Urothelium cell line (cell line): Measurements from ENCODE around the gene PRRG3.
A peak's percentile ranks its signal among the peaks of the same experiment; 100 is the strongest.

Experiments
- DNase-seq: peaks from one replicate; pipeline ENCODE4 v3.0.0; 2011; ENCODE audit warnings: low spot score, mixed read lengths
- FAIRE-seq: peaks from 2 replicates; lab custom pipeline; 2011; peaks lifted over from hg19 to GRCh38; lab: Jason Lieb, UNC

The PRRG3 gene

DNA sequence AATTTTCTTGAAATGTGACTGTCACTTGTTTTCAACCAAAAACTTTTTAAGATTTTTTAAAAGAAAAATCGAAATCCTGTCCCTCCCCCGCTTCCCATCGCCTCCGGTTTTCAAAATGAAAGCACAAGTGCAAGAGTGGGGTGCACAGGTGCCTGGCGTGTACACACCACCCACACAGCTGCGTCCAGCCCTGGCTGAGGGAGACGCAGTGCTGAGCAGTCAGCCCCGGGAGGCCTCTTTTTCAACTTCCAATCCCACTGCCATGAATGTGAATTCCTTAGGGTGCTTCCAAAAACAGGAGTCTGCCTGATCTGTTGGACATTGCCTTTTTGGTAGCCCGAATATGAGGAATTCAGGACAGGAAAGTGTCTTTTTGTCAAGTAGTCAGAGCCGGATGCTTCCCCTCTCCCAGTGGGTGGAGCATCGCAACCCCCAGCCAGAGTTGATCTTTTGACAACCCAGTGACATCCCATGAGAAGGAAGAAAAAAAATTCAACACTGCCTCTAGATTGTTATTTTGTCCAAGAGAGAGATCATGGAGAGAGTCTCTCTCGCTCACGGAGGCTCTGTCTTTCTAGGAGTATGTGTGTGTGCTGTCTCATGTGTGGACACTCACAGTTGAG is 8.9 kb downstream of the PRRG3 start:
- FAIRE-seq: no peak
- DNase-seq: peak; percentile 10

- FAIRE-seq: no peak
- DNase-seq: no peak
These were observed 13.6 kb downstream of the PRRG3 start for GRCh38 chrX:151708821-151709220.

DNA sequence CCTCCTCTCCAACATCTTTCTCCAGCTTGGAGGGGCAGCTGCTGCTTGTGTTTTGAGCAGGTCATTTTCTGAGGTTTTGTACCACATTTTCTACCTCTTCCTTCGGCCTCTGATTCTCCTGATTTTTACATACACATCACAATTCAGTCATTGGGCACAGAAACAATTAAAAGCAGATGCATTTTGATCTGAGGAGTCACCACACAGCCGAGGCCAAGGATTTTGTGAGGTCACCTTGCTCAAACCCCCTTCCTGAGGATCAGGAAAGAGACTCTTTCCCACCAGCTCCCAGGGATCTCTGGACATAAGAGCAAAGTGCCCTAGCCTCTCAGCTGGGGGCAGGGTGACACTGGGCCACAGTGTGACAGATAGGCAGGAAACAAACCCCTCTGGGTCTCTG is 15.2 kb downstream of the PRRG3 start:
- no peak for FAIRE-seq
- DNase-seq: no peak

GRCh38 chrX:151711154-151711553 is 15.9 kb downstream of the PRRG3 start:
- FAIRE-seq: no peak
- DNase-seq: no peak

DNA sequence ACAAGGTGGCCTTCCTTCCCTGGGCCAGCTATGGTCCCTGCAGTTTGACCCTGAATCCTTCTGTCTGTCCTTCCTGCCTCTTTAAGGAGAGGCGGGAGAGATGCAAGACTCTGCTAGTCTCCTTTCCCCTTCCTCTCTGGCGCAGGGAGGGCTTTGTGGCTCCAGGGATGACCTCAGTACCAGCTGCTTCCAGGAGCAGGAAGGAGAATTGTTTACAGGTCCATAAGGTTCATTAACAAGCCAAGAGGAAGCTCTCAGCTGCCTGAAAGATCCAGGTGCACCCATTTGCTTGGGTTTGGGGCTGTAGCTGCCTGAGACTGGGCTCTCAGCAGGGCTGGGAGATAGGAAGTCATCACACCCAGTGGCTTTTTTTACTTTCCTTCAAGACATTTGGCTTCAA is 16.5 kb downstream of the PRRG3 start:
- FAIRE-seq (no peak), DNase-seq (peak; percentile 16)

GRCh38 chrX:151712253-151712652 is 17.0 kb downstream of the PRRG3 start:
- no peak for FAIRE-seq

DNA sequence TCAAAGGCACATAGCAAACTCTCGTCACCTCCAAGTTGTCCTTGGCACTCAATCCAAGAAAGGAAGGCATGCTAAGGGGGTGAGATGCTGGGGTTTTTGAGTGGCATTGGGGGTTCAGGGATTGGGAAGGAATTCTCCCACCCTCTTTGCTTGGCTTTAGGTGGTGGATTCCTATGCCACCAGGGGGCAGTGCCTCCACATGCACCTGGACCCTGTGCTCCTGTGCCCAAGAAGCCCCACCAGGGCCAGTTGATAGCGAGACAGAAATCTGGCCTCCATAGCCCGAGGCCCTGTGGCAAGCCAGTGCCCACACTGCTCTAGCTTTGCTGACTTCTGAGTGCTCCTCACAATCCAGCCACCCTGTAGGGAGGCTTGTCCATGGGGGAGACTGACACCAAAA is 18.6 kb downstream of the PRRG3 start:
- FAIRE-seq (no peak), DNase-seq (peak; percentile 59)

More at GRCh38 chrX:151712253-151712652, 17.0 kb downstream of the PRRG3 start:
- DNase-seq: no peak

- FAIRE-seq (no peak), DNase-seq (no peak)
These were observed 19.1 kb downstream of the PRRG3 start for GRCh38 chrX:151714362-151714761.

- FAIRE-seq (no peak), DNase-seq (no peak)
These were observed 20.5 kb downstream of the PRRG3 start, which contains the start of gene FATE1 for GRCh38 chrX:151715752-151716151. FATE1 (plus strand) TSS chrX:151716035; CDS start chrX:151716120, 85 bp downstream.

DNA sequence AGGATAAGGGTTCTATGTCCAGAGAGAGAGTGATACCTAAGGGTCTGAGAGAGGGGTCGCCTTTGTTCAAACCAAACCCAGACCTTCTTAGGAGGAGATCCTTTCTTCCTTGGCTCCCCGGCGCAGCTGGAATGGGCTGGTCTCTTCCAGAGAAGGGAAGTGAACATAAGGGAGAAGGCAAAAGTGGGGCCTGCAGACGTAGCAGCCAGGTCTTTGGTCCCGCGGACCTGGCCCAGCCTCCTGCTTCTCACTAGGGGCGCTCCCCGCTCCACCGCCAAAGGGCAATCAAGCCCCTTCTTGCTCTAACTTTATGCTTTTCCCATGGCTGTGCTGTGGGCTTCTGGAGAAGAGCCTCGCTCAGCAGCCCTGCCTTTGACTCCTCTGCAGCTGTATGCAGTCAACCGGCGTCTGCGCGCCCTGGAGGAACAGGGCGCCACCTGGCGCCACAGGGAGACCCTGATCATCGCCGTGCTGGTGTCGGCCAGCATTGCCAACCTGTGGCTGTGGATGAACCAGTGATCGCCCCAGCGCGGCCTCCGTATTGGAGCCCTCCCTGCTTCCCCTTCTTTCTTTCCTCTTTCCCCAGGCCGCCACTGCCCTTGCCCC is 27.1 kb downstream of the PRRG3 start:
- DNase-seq: no peak
- FAIRE-seq: no peak

- DNase-seq (no peak), FAIRE-seq (no peak)
These were observed 28.0 kb downstream of the PRRG3 start for GRCh38 chrX:151723156-151723760.

DNA sequence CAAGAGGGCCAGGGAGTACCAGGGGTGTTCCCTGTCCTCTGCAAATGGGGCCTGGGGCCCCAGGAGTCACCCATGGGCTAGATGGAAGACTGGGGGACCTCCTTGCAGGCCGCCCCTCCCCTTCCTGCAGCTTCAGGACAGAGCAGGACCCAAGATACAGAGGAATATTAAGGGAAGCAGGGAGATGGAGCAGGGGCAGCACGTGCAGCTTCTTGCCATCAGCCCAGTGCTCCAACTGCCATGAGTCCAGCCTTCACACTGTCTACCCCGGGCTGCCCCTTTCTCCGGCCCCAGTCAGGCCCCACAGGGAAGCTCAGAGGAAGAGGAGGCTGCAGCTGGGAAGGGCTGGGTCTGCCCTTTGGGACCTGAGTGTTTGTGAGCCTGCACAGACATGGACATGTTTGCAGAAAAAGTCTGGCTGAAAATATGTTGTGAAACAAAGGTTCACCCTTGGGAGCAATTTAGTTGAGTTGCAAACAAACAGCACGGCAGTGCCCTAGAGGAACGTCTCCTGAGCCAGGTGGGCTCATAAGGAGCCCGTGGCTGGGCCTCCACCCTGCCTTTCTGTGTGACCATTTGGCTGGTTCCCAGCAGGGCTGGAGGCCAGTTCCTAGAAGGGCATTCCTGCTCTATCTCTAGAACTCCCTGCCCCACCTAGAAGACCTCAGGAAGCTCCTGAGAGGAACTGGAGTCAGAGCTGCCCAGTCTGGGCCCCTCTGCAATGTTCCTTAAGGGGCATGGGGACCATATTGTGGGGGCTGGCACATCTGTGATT is 29.5 kb downstream of the PRRG3 start:
- FAIRE-seq (no peak), DNase-seq (no peak)

- DNase-seq: no peak
- FAIRE-seq: no peak
These were observed 30.0 kb downstream of the PRRG3 start for GRCh38 chrX:151725338-151725614.

GRCh38 chrX:151726751-151727150 is 31.5 kb downstream of the PRRG3 start:
- no peak for DNase-seq

GRCh38 chrX:151727346-151727745 is 32.1 kb downstream of the PRRG3 start:
- no peak for DNase-seq
- FAIRE-seq: no peak

More at GRCh38 chrX:151726751-151727150, 31.5 kb downstream of the PRRG3 start:
- FAIRE-seq: no peak

DNA sequence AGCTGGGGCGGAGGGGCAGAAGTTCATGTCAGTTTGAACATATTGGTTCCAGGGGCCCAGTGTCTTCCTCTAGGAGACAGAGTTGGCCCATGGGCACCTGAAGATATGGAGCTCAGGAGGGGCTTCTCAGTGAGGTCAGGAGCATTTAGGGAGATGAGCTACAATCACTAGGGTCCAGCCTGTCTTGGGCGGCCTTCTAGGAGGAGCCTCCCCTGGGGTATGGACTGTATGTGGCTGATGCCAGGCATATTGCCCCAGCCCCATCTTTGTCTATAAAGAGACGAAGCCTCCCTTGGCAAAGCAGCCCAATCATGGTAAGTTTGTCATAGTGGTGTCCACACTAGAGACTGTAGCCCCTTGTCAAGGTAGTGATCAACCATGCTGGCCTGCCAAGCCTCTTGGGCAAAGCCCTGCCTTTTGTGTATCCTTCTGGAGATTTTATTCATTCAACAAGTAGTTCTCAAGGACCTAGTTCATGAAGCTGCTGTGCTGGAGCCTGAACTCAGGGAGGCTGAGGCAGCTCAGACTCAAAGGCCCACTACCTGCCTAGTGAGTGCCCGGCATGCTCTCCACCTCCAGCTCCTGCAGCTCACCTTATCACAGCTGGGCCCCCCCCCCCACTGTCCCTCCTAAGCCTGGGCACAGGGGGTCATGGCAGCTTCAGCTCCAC is 33.9 kb downstream of the PRRG3 start:
- FAIRE-seq (no peak), DNase-seq (no peak)

DNA sequence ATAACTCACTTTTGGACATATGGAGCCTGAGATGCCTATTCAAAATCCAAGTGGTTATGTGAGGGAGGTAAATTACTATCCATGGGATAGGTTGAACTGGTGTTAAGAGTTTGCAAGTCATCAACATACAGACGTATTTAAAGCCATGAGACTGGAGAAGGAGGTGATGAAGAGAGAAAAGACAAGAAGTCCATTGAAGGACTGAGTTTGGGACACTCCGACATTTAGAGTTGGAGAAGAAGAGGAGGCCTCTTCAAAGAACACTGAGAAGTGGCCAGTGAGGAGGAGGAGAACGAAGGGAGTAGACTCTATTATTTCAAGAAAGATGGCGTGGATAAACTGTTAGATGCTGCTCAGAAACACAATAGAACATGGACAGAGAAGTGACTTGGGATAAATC is 39.2 kb downstream of the PRRG3 start, which contains the start of gene CNGA2:
Gene CNGA2, plus strand, starts transcription at position 301 of the 400 bp plus-strand sequence. CDS start 3,738 bp downstream, outside the sequence.
- FAIRE-seq: no peak
- DNase-seq: no peak

GRCh38 chrX:151735219-151735618 is 40.0 kb downstream of the PRRG3 start:
- no peak for DNase-seq
- no peak for FAIRE-seq

DNA sequence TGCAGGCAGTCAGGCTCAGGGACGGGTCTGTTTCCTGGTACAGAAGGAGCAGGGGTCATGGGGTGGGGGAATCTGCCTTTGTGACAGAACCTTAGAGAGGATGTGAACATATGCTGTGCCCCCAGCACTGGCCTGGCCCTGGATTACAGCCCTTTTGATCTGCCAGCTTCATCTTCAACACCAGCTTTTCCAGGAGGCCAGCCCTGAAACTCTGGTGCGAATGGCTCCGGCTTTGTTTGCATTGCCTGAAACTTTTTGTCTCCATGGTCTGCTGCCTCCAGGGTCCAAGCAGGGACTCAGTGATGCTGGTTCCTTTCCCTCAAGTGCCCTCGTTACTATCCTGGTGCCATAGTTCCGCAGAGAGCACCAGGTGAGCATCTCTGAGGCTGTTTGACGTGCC is 41.4 kb downstream of the PRRG3 start:
- DNase-seq (no peak), FAIRE-seq (no peak)

GRCh38 chrX:151737494-151737893 is 42.2 kb downstream of the PRRG3 start:
- no peak for FAIRE-seq
- DNase-seq: no peak

- FAIRE-seq (no peak), DNase-seq (no peak)
These were observed 43.5 kb downstream of the PRRG3 start for GRCh38 chrX:151738751-151739150.
